Effector CD8-positive, alpha-beta T cell (primary cell): ENCODE data around the gene TPMT.

Experiments used
- DNase-seq: peaks from one replicate; lab custom pipeline; 2025; lab: John Stamatoyannopoulos, UW

Gene TPMT

GRCh38 chr6:18117136-18117535 lies 37.7 kb downstream of the TPMT start:
- no peak for DNase-seq

GRCh38 chr6:18115356-18115755 lies 39.5 kb downstream of the TPMT start:
- DNase-seq: no peak

- no peak for DNase-seq
Observed at GRCh38 chr6:18110162-18110561, 44.7 kb downstream of the TPMT start.

GRCh38 chr6:18107061-18107460 lies 47.8 kb downstream of the TPMT start:
- no peak for DNase-seq

- no peak for DNase-seq
Observed at GRCh38 chr6:18102783-18103509, 51.9 kb downstream of the TPMT start.

DNA sequence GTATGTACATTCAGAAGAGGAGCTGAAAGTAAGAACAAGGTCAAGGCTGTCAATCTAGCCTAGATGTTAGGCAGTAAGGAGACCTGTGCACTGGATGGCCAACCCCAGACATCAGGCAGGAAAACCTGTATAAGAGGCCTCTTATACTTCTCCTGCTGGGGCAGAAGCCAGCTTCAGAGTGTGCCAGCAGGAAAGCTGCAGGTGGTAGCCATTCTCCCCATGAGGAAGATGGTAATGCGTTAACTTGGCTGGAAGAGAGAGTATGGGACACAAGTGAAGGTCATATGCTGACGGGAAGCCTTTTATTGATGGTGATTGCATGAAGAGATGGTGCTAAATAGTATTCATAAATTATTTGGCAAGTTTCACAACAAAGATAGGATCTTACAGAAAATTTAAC lies 53.0 kb downstream of the TPMT start:
- DNase-seq: no peak

DNA sequence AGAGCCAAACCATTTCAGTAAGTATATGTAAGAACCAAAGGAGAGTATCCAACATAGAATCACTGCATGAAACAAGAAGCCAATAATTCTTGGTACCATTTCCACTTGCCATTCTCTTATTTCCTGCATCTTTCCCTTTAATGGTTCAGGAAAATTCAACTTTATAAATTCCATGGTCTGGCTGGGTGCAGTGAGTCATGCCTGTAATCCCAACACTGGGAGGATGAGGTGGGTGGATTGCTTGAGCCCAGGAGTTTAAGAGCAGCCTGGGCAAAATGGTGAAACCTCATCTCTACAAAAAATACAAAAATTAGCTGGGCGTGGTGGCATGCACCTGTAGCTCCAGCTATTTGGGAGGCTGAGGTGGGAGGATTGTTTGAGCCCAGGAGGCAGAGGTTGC lies 53.6 kb downstream of the TPMT start:
- no peak for DNase-seq

- no peak for DNase-seq
Observed at GRCh38 chr6:18100296-18100695, 54.6 kb downstream of the TPMT start.

DNA sequence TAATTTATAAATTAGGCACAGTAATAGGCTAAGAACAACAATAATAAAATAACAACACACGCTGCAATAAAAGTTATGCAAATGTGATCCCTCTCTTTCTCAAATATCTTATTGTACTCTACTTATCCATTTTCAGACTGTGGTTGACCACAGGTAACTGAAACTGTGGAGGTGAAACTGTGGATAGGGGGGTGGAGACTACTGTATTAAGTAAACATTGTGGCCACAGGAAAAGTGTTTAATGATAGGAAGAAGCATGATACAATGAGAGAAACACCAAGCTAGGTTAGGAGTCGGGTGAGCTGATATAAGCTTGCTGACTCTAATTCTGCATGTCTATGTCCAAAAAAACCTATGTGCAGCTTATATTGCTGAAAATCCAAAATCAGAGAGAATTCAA lies 55.4 kb downstream of the TPMT start:
- DNase-seq: no peak

- DNase-seq: no peak
Observed at GRCh38 chr6:18096423-18096822, 58.5 kb downstream of the TPMT start.

DNA sequence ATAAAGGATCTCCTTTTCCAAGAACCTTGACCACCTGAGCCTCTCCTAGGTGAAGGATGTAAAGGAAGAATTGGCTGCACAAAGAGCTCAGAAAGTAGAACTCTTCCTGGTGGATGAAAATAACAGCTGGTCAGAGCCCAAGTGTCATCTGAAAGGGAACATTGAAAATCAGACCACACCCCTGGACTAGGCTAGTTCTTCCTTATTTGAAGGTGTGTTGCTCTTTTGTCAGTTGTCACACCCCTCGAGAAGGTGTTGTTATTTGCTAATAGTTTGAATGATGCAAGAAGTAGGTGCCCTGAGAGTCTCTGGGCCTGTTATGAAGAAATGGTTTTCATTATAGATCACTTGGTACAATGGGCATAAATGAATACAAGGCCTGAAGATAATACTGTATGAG lies 63.5 kb downstream of the TPMT start:
- DNase-seq: no peak

GRCh38 chr6:18090349-18090786 lies 64.5 kb downstream of the TPMT start:
- no peak for DNase-seq

DNA sequence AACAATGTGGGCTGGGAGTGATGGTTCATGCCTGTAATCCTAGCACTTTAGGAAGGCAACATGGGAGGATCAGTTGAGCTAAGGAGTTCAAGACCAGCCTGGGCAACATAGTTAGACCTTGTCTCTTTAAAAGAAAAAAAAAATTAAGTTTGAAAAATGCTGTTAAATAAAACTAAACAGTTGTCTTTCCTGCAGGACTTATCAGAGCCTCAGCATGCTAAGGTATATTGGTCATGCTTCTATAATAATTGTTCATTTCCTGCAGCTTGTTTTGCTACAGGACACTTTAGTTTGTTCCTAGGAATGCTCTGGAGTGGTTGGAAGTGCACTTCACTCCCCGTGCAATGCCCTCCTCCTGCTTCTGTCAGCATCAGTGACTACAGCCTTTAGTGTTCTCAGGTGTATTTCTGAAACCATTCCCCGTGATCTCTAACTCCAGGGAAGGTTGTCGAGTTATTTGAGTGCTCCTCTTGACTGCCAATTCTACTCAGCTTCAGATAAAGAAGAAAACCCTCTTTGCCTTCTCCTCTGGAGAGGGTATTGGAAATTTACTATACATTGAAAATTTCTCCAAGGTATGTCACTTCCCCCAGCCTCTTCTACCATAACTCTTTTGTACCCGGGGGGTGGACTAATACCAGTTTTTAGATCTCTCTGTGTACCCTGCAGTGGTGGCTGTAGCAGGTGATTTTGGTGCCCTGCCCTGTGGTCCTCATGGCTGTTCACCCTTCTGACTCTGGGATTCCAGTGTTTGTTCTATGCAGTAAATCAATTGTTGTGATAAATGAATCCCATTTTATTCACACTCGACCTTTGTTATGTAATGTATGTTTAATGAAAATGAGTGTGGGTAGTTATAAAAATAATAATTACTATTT lies 66.2 kb downstream of the TPMT start:
- DNase-seq: no peak

DNA sequence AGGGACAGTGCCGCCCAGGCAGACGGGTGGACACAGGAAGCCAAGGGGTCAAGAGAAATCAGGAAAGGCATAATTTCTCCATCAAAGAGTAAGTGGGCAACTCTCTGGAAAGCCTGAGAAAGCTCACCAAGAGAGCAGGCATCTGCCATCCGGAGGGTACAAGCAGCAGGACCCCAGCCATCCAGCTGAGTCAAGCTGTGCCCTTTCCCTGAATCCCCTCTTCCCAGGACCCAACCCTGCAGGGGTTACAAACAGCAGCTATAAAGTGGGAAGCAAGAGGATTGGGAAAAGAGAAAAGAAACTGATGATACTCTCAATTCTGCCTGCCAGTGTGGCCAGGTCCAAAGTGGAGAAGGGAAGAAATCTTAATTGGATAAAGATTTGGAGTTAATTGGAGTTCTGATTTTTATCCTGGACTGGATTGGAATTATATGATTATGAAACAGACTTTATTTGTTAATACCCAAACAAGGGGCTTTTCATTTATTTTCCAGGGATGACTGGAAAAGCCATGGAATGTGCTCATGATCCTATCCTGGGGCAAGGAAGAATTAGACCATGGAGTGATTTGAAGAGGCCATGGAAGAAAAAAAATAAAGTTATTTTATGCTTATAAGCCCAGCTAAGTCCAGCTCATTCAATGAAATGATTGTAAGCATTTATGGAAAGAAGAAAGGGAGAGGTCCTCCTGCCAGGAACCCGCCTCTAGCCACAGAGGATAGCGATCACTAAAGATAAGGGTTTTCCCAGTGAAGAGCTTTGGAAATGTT lies 67.3 kb downstream of the TPMT start:
- DNase-seq: no peak

DNA sequence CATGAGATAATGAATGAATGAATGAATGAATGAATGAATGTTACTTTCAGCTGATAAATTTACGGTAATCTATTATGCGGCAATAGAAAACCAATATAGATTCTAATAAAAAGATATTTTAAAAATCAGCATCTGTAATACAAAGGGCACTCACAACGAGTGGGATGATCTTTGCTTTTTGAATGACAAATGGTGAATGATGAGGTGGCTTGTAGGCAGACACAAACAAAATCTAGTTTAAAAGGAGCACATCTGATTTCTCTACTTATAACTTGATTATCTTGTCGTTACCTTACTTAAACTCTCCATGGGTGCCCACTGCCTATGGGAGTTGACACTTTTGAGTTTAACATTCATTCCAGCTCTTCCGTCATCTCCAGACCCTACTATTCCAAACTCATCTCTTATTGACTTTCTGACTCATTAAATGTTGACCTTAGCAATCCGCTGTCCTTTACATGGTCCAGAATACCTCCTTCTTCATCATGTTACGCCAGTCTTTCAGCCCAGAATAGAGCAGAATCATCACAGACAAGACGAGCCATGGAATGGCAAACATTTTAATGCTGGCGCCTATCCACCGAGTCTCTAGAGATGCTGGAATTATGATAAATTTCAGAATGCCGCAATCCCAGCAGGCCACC lies 73.7 kb downstream of the TPMT start:
- DNase-seq: no peak

DNA sequence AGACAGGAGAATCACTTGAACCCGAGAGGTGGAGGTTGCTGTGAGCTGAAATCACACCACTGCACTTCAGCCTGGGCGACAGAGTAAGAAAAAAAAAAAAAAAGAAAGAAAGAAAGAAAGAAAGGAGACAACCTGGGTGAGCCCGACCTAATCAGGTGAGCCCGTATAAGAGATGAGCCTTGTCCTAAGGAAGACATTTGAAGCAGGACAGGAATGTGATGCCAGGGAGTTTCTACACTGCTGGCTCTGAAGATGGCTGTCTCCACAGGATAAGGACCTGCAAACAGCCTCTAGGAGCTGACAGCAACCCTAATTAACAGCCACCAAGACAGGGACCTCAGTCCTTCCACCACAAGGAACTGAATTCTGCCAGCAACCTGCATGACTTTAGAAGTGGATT lies 74.3 kb downstream of the TPMT start:
- DNase-seq: no peak

GRCh38 chr6:18078866-18079265 lies 76.0 kb downstream of the TPMT start:
- no peak for DNase-seq
